CD8-positive, alpha-beta memory T cell (primary cell): Measurements from ENCODE around the gene KIF5C. TPM values are rescaled to one million over a fixed set of nuclear protein-coding genes. Genes with fewer than 3 reads are reported as not detected.
A peak's percentile ranks its signal among the peaks of the same experiment; 100 is the strongest.

Source experiments
- CTCF ChIA-PET: fragments of 350-600 bp; sonication (Branson Sonifier 250); formaldehyde crosslinking; loops from one replicate; lab custom pipeline; 2021; ENCODE audit warnings: antibody characterized with exemption; lab: Charles Lee
- POLR2A ChIA-PET: fragments of 350-600 bp; sonication (Branson Sonifier 250); formaldehyde crosslinking; loops from one replicate; lab custom pipeline; 2021; ENCODE audit warnings: antibody characterized with exemption; lab: Charles Lee
- DNase-seq, 5 donors: peaks; one replicate each; pipeline versions ENCODE4 v3.0.0 to v3.0.0-alpha.2; 2020 to 2022; ENCODE audit warnings: mixed read lengths in 1 of 5
- H3K27ac ChIP-seq: one replicate; pipeline ENCODE4 v1.7.0; 2013; ENCODE audit warnings: low read depth, mild to moderate bottlenecking, low read length, moderate library complexity
- H3K27me3 ChIP-seq: 2 replicates; pipeline ENCODE4 v1.7.0; 2013; ENCODE audit warnings: low read length, mild to moderate bottlenecking; ENCODE audit not compliant: insufficient read depth, poor library complexity, severe bottlenecking
- H3K36me3 ChIP-seq: 2 replicates; pipeline ENCODE4 v1.7.0; 2013; ENCODE audit warnings: mild to moderate bottlenecking, low read length, moderate library complexity; ENCODE audit not compliant: insufficient read depth
- H3K4me1 ChIP-seq: 2 replicates; pipeline ENCODE4 v1.7.0; 2013; ENCODE audit warnings: mild to moderate bottlenecking, low read length, moderate library complexity; ENCODE audit not compliant: insufficient read depth
- H3K4me3 ChIP-seq: 2 replicates; pipeline ENCODE4 v1.7.0; 2013; ENCODE audit warnings: mild to moderate bottlenecking, low read length
- H3K9me3 ChIP-seq: 2 replicates; pipeline ENCODE4 v1.7.0; 2013; ENCODE audit warnings: mild to moderate bottlenecking, low read length
- H3K27ac Mint-ChIP-seq, 8 donors: one replicate each; pipeline ENCODE4 v1.8.0; 2020 to 2021; ENCODE audit warnings: mixed read lengths in 8 of 8, mild to moderate bottlenecking in 6 of 8, inconsistent platforms in 3 of 8, moderate library complexity in 3 of 8
- H3K27me3 Mint-ChIP-seq, 2 donors: one replicate each; pipeline ENCODE4 v1.8.0; 2020 to 2021; ENCODE audit warnings: mixed read lengths in 2 of 2, mild to moderate bottlenecking in 1 of 2, moderate library complexity in 1 of 2
- H3K36me3 Mint-ChIP-seq, 3 donors: one replicate each; pipeline ENCODE4 v1.8.0; 2020 to 2021; ENCODE audit warnings: mixed read lengths in 3 of 3, inconsistent platforms in 1 of 3, mild to moderate bottlenecking in 1 of 3
- H3K4me1 Mint-ChIP-seq, 3 donors: one replicate each; pipeline ENCODE4 v1.8.0; 2020 to 2021; ENCODE audit warnings: mixed read lengths in 3 of 3, inconsistent platforms in 1 of 3, mild to moderate bottlenecking in 1 of 3
- H3K4me3 Mint-ChIP-seq, 7 donors: one replicate each; pipeline ENCODE4 v1.8.0; 2020 to 2021; ENCODE audit warnings: mixed read lengths in 7 of 7, mild to moderate bottlenecking in 6 of 7, moderate library complexity in 4 of 7, inconsistent platforms in 2 of 7
- H3K9me3 Mint-ChIP-seq, 5 donors: one replicate each; pipeline ENCODE4 v1.8.0; 2020 to 2022; ENCODE audit warnings: mixed read lengths in 5 of 5, mild to moderate bottlenecking in 3 of 5, moderate library complexity in 2 of 5, inconsistent platforms in 1 of 5
- polyA plus RNA-seq: library from polyadenylated mRNA; unstranded; fragments of 300-500 nt; fragmentation: Illumina TruSeq; gene quantifications from one replicate; pipeline ENCODE4 v1.2.3, GENCODE V29; 2021
- total RNA-seq, 2 experiments: library from RNA; stranded (reverse); gene quantifications; one replicate each; pipeline ENCODE4 v1.2.3, GENCODE V29; 2021

Gene KIF5C
- total RNA-seq = 10 to 100 TPM; 18.2 to 19.8 TPM
- 3.4 TPM for polyA plus RNA-seq

- Histone ChIP-seq H3K27ac (no peak within 1 kb of the TSS), H3K4me3 (peak within 1 kb of the TSS; percentile 55), H3K27me3 (peaks cover 5% of the 10 kb centered on the region), H3K4me1 (peaks cover 5% of the 10 kb centered on the region), H3K36me3 (no peaks in the 10 kb centered on the region), H3K9me3 (no peaks in the 10 kb centered on the region)
- peaks cover 0 to 4% (median 0%) of the 10 kb centered on the region in 3 donors for H3K36me3 Mint-ChIP-seq
- peak; percentile 77 to 91 (median 80) for DNase-seq
- ChIA-PET POLR2A (interaction anchor here (2.2 kb wide), 1 partner anchor 229 kb away, joined by 7 read pairs; no protein-coding TSS in a partner anchor), CTCF (no interaction called here)
- peaks cover 17 to 21% (median 20%) of the 10 kb centered on the region in 3 donors for H3K4me1 Mint-ChIP-seq
- peak within 1 kb of the TSS; percentile 61 to 94 (median 90) for H3K27ac Mint-ChIP-seq
- H3K9me3 Mint-ChIP-seq = no peaks in the 10 kb centered on the region
- H3K27me3 Mint-ChIP-seq = peaks cover 26 to 45% of the 10 kb centered on the region in 2 donors
- H3K4me3 Mint-ChIP-seq = peak within 1 kb of the TSS; percentile 87 to 96 (median 88)
Measured at GRCh38 chr2:148874868-148875341, at the start of gene KIF5C. KIF5C (plus strand) TSS chr2:148875227; CDS start chr2:148875618, 391 bp downstream.

- no peak for DNase-seq
- H3K27ac ChIP-seq = no peak overlapping the region
- Mint-ChIP-seq H3K9me3 (peaks cover 4 to 8% (median 5%) of the 10 kb centered on the region in 5 donors), H3K4me1 (no peaks in the 10 kb centered on the region), H3K27ac (no peak overlapping the region), H3K36me3 (peaks cover 0 to 15% (median 0%) of the 10 kb centered on the region in 3 donors), H3K27me3 (peaks cover 7 to 22% of the 10 kb centered on the region in 2 donors), H3K4me3 (no peak overlapping the region)
- no peaks in the 10 kb centered on the region for H3K4me1 ChIP-seq
- CTCF ChIA-PET = interaction anchor here (1.1 kb wide), 1 partner anchor 12 kb away, joined by 3 read pairs; no protein-coding TSS in a partner anchor
- H3K27me3 ChIP-seq = no peaks in the 10 kb centered on the region
- no peak overlapping the region for H3K4me3 ChIP-seq
- no peaks in the 10 kb centered on the region for H3K9me3 ChIP-seq
- POLR2A ChIA-PET = no interaction called here
- no peaks in the 10 kb centered on the region for H3K36me3 ChIP-seq
Measured at GRCh38 chr2:148826791-148827190, 48.2 kb upstream of the KIF5C start.

- Histone ChIP-seq H3K27me3 (no peaks in the 10 kb centered on the region), H3K27ac (no peak overlapping the region), H3K4me1 (no peaks in the 10 kb centered on the region), H3K9me3 (no peaks in the 10 kb centered on the region), H3K4me3 (no peak overlapping the region), H3K36me3 (no peaks in the 10 kb centered on the region)
- H3K4me1 Mint-ChIP-seq = no peaks in the 10 kb centered on the region
- no peak overlapping the region for H3K4me3 Mint-ChIP-seq
- ChIA-PET POLR2A (no interaction called here), CTCF (interaction anchor here (1.0 kb wide), 1 partner anchor 12 kb away, joined by 4 read pairs; no protein-coding TSS in a partner anchor)
- H3K27me3 Mint-ChIP-seq = peaks cover 3 to 16% of the 10 kb centered on the region in 2 donors
- H3K27ac Mint-ChIP-seq = no peak overlapping the region
- DNase-seq = no peak
- H3K36me3 Mint-ChIP-seq = peaks cover 0 to 15% (median 0%) of the 10 kb centered on the region in 3 donors
- H3K9me3 Mint-ChIP-seq = peaks cover 4 to 8% (median 5%) of the 10 kb centered on the region in 5 donors
Measured at GRCh38 chr2:148828941-148829340, 46.1 kb upstream of the KIF5C start.

- Histone ChIP-seq H3K36me3 (no peaks in the 10 kb centered on the region), H3K27ac (no peak overlapping the region), H3K27me3 (no peaks in the 10 kb centered on the region), H3K4me1 (no peaks in the 10 kb centered on the region), H3K9me3 (no peaks in the 10 kb centered on the region), H3K4me3 (no peak overlapping the region)
- H3K4me1 Mint-ChIP-seq = no peaks in the 10 kb centered on the region
- DNase-seq = no peak
- peaks cover 2 to 14% of the 10 kb centered on the region in 2 donors for H3K27me3 Mint-ChIP-seq
- H3K36me3 Mint-ChIP-seq = peaks cover 0 to 15% (median 0%) of the 10 kb centered on the region in 3 donors
- H3K4me3 Mint-ChIP-seq = no peak overlapping the region
- peak overlapping the region in 1 of 8 donors; percentile 10 for H3K27ac Mint-ChIP-seq
- CTCF ChIA-PET = interaction anchor here (1.0 kb wide), 1 partner anchor 13 kb away, joined by 4 read pairs; no protein-coding TSS in a partner anchor
- POLR2A ChIA-PET = no interaction called here
- H3K9me3 Mint-ChIP-seq = peaks cover 4 to 8% (median 5%) of the 10 kb centered on the region in 5 donors
Measured at GRCh38 chr2:148829618-148830017, 45.4 kb upstream of the KIF5C start.

GRCh38 chr2:148832637-148833036 lies 42.4 kb upstream of the KIF5C start:
- Mint-ChIP-seq H3K9me3 (peaks cover 0 to 1% (median 0%) of the 10 kb centered on the region in 5 donors), H3K36me3 (peaks cover 0 to under 1% (median 0%) of the 10 kb centered on the region in 3 donors), H3K27me3 (peaks cover 11 to 25% of the 10 kb centered on the region in 2 donors), H3K4me3 (no peak overlapping the region), H3K4me1 (no peaks in the 10 kb centered on the region), H3K27ac (no peak overlapping the region)
- Histone ChIP-seq H3K36me3 (no peaks in the 10 kb centered on the region), H3K4me1 (no peaks in the 10 kb centered on the region), H3K27ac (no peak overlapping the region), H3K9me3 (no peaks in the 10 kb centered on the region), H3K27me3 (no peaks in the 10 kb centered on the region), H3K4me3 (no peak overlapping the region)
- CTCF ChIA-PET = no interaction called here
- POLR2A ChIA-PET = no interaction called here
- no peak for DNase-seq

- POLR2A ChIA-PET = no interaction called here
- H3K36me3 Mint-ChIP-seq = peaks cover 0 to 14% (median 0%) of the 10 kb centered on the region in 3 donors
- peaks cover 10 to 12% of the 10 kb centered on the region in 2 donors for H3K27me3 Mint-ChIP-seq
Measured at GRCh38 chr2:148842050-148842449, 33.0 kb upstream of the KIF5C start.

GRCh38 chr2:148848146-148848545 lies 26.9 kb upstream of the KIF5C start:
- POLR2A ChIA-PET = no interaction called here
- CTCF ChIA-PET = no interaction called here
- no peak overlapping the region for H3K4me3 ChIP-seq
- no peaks in the 10 kb centered on the region for H3K9me3 ChIP-seq
- no peak overlapping the region for H3K27ac ChIP-seq
- H3K4me1 ChIP-seq = no peaks in the 10 kb centered on the region
- DNase-seq = no peak
- Mint-ChIP-seq H3K27ac (no peak overlapping the region), H3K9me3 (peaks cover 13 to 24% (median 19%) of the 10 kb centered on the region in 5 donors), H3K4me1 (no peaks in the 10 kb centered on the region), H3K4me3 (no peak overlapping the region), H3K36me3 (peaks cover 0 to 16% (median 1%) of the 10 kb centered on the region in 3 donors), H3K27me3 (peaks cover 23 to 59% of the 10 kb centered on the region in 2 donors)
- H3K36me3 ChIP-seq = no peaks in the 10 kb centered on the region
- no peaks in the 10 kb centered on the region for H3K27me3 ChIP-seq

More at GRCh38 chr2:148842050-148842449, 33.0 kb upstream of the KIF5C start:
- H3K4me3 ChIP-seq = no peak overlapping the region
- Mint-ChIP-seq H3K4me1 (no peaks in the 10 kb centered on the region), H3K9me3 (peaks cover 1 to 9% (median 5%) of the 10 kb centered on the region in 5 donors), H3K4me3 (no peak overlapping the region), H3K27ac (no peak overlapping the region)
- no peaks in the 10 kb centered on the region for H3K4me1 ChIP-seq
- H3K9me3 ChIP-seq = no peaks in the 10 kb centered on the region
- H3K27ac ChIP-seq = no peak overlapping the region
- CTCF ChIA-PET = no interaction called here
- no peaks in the 10 kb centered on the region for H3K27me3 ChIP-seq
- DNase-seq = no peak
- no peaks in the 10 kb centered on the region for H3K36me3 ChIP-seq

GRCh38 chr2:148853458-148853857 lies 21.6 kb upstream of the KIF5C start:
- Histone ChIP-seq H3K27me3 (no peaks in the 10 kb centered on the region), H3K36me3 (no peaks in the 10 kb centered on the region), H3K27ac (no peak overlapping the region), H3K9me3 (no peaks in the 10 kb centered on the region), H3K4me1 (no peaks in the 10 kb centered on the region), H3K4me3 (no peak overlapping the region)
- peaks cover 28 to 75% of the 10 kb centered on the region in 2 donors for H3K27me3 Mint-ChIP-seq
- H3K4me1 Mint-ChIP-seq = no peaks in the 10 kb centered on the region
- peaks cover 0 to under 1% (median 0%) of the 10 kb centered on the region in 3 donors for H3K36me3 Mint-ChIP-seq
- no peak overlapping the region for H3K27ac Mint-ChIP-seq
- POLR2A ChIA-PET = no interaction called here
- no peak for DNase-seq
- H3K4me3 Mint-ChIP-seq = no peak overlapping the region
- CTCF ChIA-PET = no interaction called here
- H3K9me3 Mint-ChIP-seq = peaks cover 5 to 12% (median 9%) of the 10 kb centered on the region in 5 donors
